Activated CD4-positive, alpha-beta T cell treated with anti-CD3 and anti-CD28 coated beads for 24 hours (primary cell): ENCODE measurements around the gene PRKAG1.

Source experiments
- DNase-seq, 2 donors: peaks; one replicate each; pipeline ENCODE4 v3.0.0-alpha.2; 2020; ENCODE audit warnings: low read depth in 2 of 2

Gene PRKAG1

GRCh38 chr12:49049566-49050224 lies 31.1 kb upstream of the PRKAG1 start:
- DNase-seq, result no peak

- no peak for DNase-seq
These were observed 30.4 kb upstream of the PRKAG1 start for GRCh38 chr12:49048953-49049352.

GRCh38 chr12:49046129-49046895 lies 27.7 kb upstream of the PRKAG1 start:
- DNase-seq, result no peak

GRCh38 chr12:49044660-49045059 lies 26.1 kb upstream of the PRKAG1 start:
- DNase-seq, result no peak

- DNase-seq, result peak; percentile 77
These were observed 25.3 kb upstream of the PRKAG1 start for GRCh38 chr12:49043856-49044258.

- no peak for DNase-seq
These were observed 24.7 kb upstream of the PRKAG1 start for GRCh38 chr12:49043241-49043640.

- DNase-seq, result no peak
These were observed 23.4 kb upstream of the PRKAG1 start for GRCh38 chr12:49041881-49042484.

- DNase-seq, result no peak
These were observed 22.7 kb upstream of the PRKAG1 start for GRCh38 chr12:49041036-49041880.

GRCh38 chr12:49040364-49040855 lies 21.8 kb upstream of the PRKAG1 start:
- no peak for DNase-seq

- DNase-seq, result no peak
These were observed 21.1 kb upstream of the PRKAG1 start for GRCh38 chr12:49039421-49040363.

GRCh38 chr12:49038291-49038955 lies 19.8 kb upstream of the PRKAG1 start:
- DNase-seq, result no peak

- no peak for DNase-seq
These were observed 19.3 kb upstream of the PRKAG1 start for GRCh38 chr12:49037947-49038237.

- DNase-seq, result no peak
These were observed 18.8 kb upstream of the PRKAG1 start for GRCh38 chr12:49037111-49037946.

- DNase-seq, result no peak
These were observed 17.5 kb upstream of the PRKAG1 start for GRCh38 chr12:49036029-49036428.

GRCh38 chr12:49034286-49034622 lies 15.7 kb upstream of the PRKAG1 start:
- DNase-seq, result no peak

GRCh38 chr12:49033611-49034285 lies 15.2 kb upstream of the PRKAG1 start:
- no peak for DNase-seq

GRCh38 chr12:49032679-49033447 lies 14.3 kb upstream of the PRKAG1 start:
- DNase-seq, result no peak

GRCh38 chr12:49032276-49032675 lies 13.7 kb upstream of the PRKAG1 start:
- no peak for DNase-seq
